ENCODE measurements around the gene TTC34.

Gene TTC34

GRCh38 chr1:2801535-2802291 lies at the start of gene TTC34:
Gene TTC34 (minus strand): TSS chr1:2801693. CDS start chr1:2800827, 866 bp downstream.
- DNase-seq (ENCODE audit: low read depth): no peak
- TF ChIP-seq CTCF (IDR thresholded peaks at IDR 0.05; ENCODE audit: control insufficient read depth, insufficient read depth, low read depth, low read length, missing control alignments): no peak
- H3K4me3 ChIP-seq (ENCODE audit: control insufficient read depth, low read depth, low read length): no peak within 1 kb of the TSS

GRCh38 chr1:2850502-2850901 lies 49.0 kb upstream of the TTC34 start:
- TF ChIP-seq CTCF (IDR thresholded peaks at IDR 0.05; ENCODE audit: control insufficient read depth, insufficient read depth, low read depth, low read length, missing control alignments): no peak
- no peak for DNase-seq (ENCODE audit: low read depth)

GRCh38 chr1:2848006-2848670 lies 46.6 kb upstream of the TTC34 start:
- no peak for TF ChIP-seq CTCF (IDR thresholded peaks at IDR 0.05; ENCODE audit: control insufficient read depth, insufficient read depth, low read depth, low read length, missing control alignments)
- DNase-seq (ENCODE audit: low read depth): no peak
- no peak overlapping the region for H3K4me3 ChIP-seq (ENCODE audit: control insufficient read depth, low read depth, low read length)

More at GRCh38 chr1:2850502-2850901, 49.0 kb upstream of the TTC34 start:
- H3K4me3 ChIP-seq (ENCODE audit: control insufficient read depth, low read depth, low read length): no peak overlapping the region

- H3K4me3 ChIP-seq (ENCODE audit: control insufficient read depth, low read depth, low read length): no peak overlapping the region
- TF ChIP-seq CTCF (IDR thresholded peaks at IDR 0.05; ENCODE audit: control insufficient read depth, insufficient read depth, low read depth, low read length, missing control alignments): no peak
- DNase-seq (ENCODE audit: low read depth): no peak
Observed at GRCh38 chr1:2847086-2847985, 45.8 kb upstream of the TTC34 start.

- no peak overlapping the region for H3K4me3 ChIP-seq (ENCODE audit: control insufficient read depth, low read depth, low read length)
- no peak for DNase-seq (ENCODE audit: low read depth)
- no peak for TF ChIP-seq CTCF (IDR thresholded peaks at IDR 0.05; ENCODE audit: control insufficient read depth, insufficient read depth, low read depth, low read length, missing control alignments)
Observed at GRCh38 chr1:2845869-2846268, 44.4 kb upstream of the TTC34 start.

- no peak for TF ChIP-seq CTCF (IDR thresholded peaks at IDR 0.05; ENCODE audit: control insufficient read depth, insufficient read depth, low read depth, low read length, missing control alignments)
- H3K4me3 ChIP-seq (ENCODE audit: control insufficient read depth, low read depth, low read length): no peak overlapping the region
- no peak for DNase-seq (ENCODE audit: low read depth)
Observed at GRCh38 chr1:2840036-2840809, 38.7 kb upstream of the TTC34 start.
